GM13977 (cell line): ENCODE data around the gene SOD2.

Experiments
- DNase-seq: peaks from one replicate; pipeline ENCODE4 v3.0.0; 2012; ENCODE audit warnings: low spot score
- CTCF ChIP-seq: IDR thresholded peaks from 2 replicates; pipeline ENCODE4 v1.5.1; 2012; ENCODE audit warnings: mild to moderate bottlenecking, control low read depth; ENCODE audit not compliant: insufficient read depth; ENCODE audit errors: extremely low read depth, missing control alignments
- in situ Hi-C: fragments of 300-500 bp; cut with MboI; formaldehyde crosslinking; loops from one replicate; pipeline ENCODE4 v1.12.0; 2022; ENCODE audit warnings: low sequenced_read_pairs, low pct_unique_long_range_greater_than_20kb, mixed read lengths, inconsistent platforms; ENCODE audit not compliant: unreplicated experiment

Gene SOD2

GRCh38 chr6:159688266-159688905 lies 4.7 kb downstream of the SOD2 start:
- DNase-seq: no peak
- in situ Hi-C loops: no loop called here
- TF ChIP-seq CTCF: no peak

- no peak for TF ChIP-seq CTCF
- DNase-seq: no peak
- in situ Hi-C loops: no loop called here
Observed at GRCh38 chr6:159687341-159687740, 5.7 kb downstream of the SOD2 start.

GRCh38 chr6:159686703-159687102 lies 6.3 kb downstream of the SOD2 start:
- TF ChIP-seq CTCF: no peak
- DNase-seq: no peak
- in situ Hi-C loops: no loop called here

- in situ Hi-C loops: no loop called here
- DNase-seq: no peak
- no peak for TF ChIP-seq CTCF
Observed at GRCh38 chr6:159686040-159686439, 7.0 kb downstream of the SOD2 start.

- no peak for TF ChIP-seq CTCF
- no peak for DNase-seq
- in situ Hi-C loops: no loop called here
Observed at GRCh38 chr6:159684013-159684304, 9.1 kb downstream of the SOD2 start.

- no peak for TF ChIP-seq CTCF
- DNase-seq: no peak
- in situ Hi-C loops: no loop called here
Observed at GRCh38 chr6:159682810-159683209, 10.2 kb downstream of the SOD2 start.

- no peak for TF ChIP-seq CTCF
- in situ Hi-C loops: no loop called here
- DNase-seq: no peak
Observed at GRCh38 chr6:159682295-159682694, 10.7 kb downstream of the SOD2 start.
